Measurements from ENCODE around the gene POLD1. TPM values are rescaled to one million over a fixed set of nuclear protein-coding genes. Genes with fewer than 3 reads are reported as not detected.

The POLD1 gene
- total and polyA plus RNA-seq, 2 donors (not counting 3 experiments of a cell fraction or from before 2014, with no cell fraction given): 40.9 to 63.9 TPM

DNA sequence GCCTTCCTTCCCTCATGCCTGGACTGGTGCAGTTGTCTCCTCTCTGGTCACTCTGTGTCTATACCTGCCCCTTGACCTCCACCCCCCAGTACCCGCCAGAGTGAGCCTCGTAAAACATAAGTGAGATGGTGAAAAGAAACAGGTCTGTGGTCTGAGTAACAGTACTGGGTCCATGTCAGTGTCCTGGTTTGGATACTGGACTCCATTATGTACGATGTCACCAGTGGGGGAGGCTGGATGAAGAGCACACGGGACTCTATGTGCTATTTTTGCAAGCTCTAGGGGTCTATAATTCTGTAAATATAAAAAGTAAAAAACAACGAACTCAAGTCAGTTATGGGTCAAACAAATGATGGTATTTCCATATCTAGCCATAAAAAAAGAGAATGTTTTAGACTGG lies 62.9 kb downstream of the POLD1 start:
- no peaks in the 10 kb centered on the region for H3K36me3 ChIP-seq (ENCODE audit: control insufficient read depth in 2 of 2, extremely low read depth in 1 of 2, insufficient read depth in 2 of 2, low read length in 2 of 2)
- BruUV-seq (replicated peaks): no TSS peak
- CTCF ChIA-PET: interaction anchor here (1.5 kb wide), 1 partner anchor 14 kb away, joined by 4 read pairs; no protein-coding TSS in a partner anchor

More for the DNA sequence above, 62.9 kb downstream of the POLD1 start:
- no peak for TF ChIP-seq POLR2A (IDR thresholded peaks at IDR 0.05; ENCODE audit: low read depth, low read length)
- TF ChIP-seq JUN (IDR thresholded peaks at IDR 0.05; ENCODE audit: borderline replicate concordance, insufficient read depth, insufficient read length, low read depth): no peak
- TF ChIP-seq MYC (IDR thresholded peaks at IDR 0.05; ENCODE audit: low read depth, low read length): no peak
- TF ChIP-seq FOS (IDR thresholded peaks at IDR 0.05; ENCODE audit: borderline replicate concordance, insufficient read depth, low read length): no peak
- no peak for TF ChIP-seq GATA2 (IDR thresholded peaks at IDR 0.05; ENCODE audit: insufficient read depth, insufficient read length, low read depth, low read length)
- no peak for TF ChIP-seq POLR2AphosphoS5 (IDR thresholded peaks at IDR 0.05; ENCODE audit: insufficient read depth, low read depth, low read length)
- TF ChIP-seq, protein P1, sequence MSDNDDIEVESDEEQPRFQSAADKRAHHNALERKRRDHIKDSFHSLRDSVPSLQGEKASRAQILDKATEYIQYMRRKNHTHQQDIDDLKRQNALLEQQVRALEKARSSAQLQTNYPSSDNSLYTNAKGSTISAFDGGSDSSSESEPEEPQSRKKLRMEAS (IDR thresholded peaks at IDR 0.05; ENCODE audit: insufficient read depth, insufficient read length): no peak
- TF ChIP-seq EZH2 (IDR thresholded peaks at IDR 0.05; ENCODE audit: borderline replicate concordance, low read depth, low read length, severe bottlenecking): no peak
- TF ChIP-seq, protein P2, sequence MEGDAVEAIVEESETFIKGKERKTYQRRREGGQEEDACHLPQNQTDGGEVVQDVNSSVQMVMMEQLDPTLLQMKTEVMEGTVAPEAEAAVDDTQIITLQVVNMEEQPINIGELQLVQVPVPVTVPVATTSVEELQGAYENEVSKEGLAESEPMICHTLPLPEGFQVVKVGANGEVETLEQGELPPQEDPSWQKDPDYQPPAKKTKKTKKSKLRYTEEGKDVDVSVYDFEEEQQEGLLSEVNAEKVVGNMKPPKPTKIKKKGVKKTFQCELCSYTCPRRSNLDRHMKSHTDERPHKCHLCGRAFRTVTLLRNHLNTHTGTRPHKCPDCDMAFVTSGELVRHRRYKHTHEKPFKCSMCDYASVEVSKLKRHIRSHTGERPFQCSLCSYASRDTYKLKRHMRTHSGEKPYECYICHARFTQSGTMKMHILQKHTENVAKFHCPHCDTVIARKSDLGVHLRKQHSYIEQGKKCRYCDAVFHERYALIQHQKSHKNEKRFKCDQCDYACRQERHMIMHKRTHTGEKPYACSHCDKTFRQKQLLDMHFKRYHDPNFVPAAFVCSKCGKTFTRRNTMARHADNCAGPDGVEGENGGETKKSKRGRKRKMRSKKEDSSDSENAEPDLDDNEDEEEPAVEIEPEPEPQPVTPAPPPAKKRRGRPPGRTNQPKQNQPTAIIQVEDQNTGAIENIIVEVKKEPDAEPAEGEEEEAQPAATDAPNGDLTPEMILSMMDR (IDR thresholded peaks at IDR 0.05; ENCODE audit: extremely low read depth in 1 of 2, insufficient read depth in 1 of 2, low read depth in 1 of 2, low read length in 2 of 2): no peak
- H3K79me2 ChIP-seq (ENCODE audit: control insufficient read depth, insufficient read depth, low read length): no peaks in the 10 kb centered on the region
- no peaks in the 10 kb centered on the region for H3K9me1 ChIP-seq (replicated peaks; ENCODE audit: control insufficient read depth, extremely low read depth, insufficient read depth, low read length)
- H3K9me3 ChIP-seq (replicated peaks; ENCODE audit: control insufficient read depth, insufficient read depth, low read length): no peaks in the 10 kb centered on the region
- POLR2A ChIA-PET: no interaction called here
- H3K9ac ChIP-seq (replicated peaks; ENCODE audit: extremely low read depth, insufficient read depth, low read length): no peak overlapping the region
- intact Hi-C loops (cut with micrococcal nuclease): no loop called here
- FAIRE-seq: no peak
- dilution Hi-C loops (cut with MboI; ENCODE audit: extremely low pct_ligation_motif_present, low sequenced_read_pairs): no loop called here
- no peak for DNase-seq (ENCODE audit: low read depth, low spot score)
- H3K4me3 ChIP-seq (replicated peaks in 1 of 3; ENCODE audit: insufficient read depth in 1 of 3, low read depth in 1 of 3, low read length in 3 of 3): no peak overlapping the region
- no peaks in the 10 kb centered on the region for H3K27me3 ChIP-seq (ENCODE audit: control insufficient read depth in 2 of 2, insufficient read depth in 2 of 2, low read length in 2 of 2)
- H3K4me1 ChIP-seq (ENCODE audit: control insufficient read depth, extremely low read depth, insufficient read depth, low read length): no peaks in the 10 kb centered on the region
- H3K4me2 ChIP-seq (ENCODE audit: insufficient read depth, low read length): no peak overlapping the region
- H3K27ac ChIP-seq (ENCODE audit: insufficient read depth, low read depth, low read length): no peak overlapping the region
- H2AFZ ChIP-seq (ENCODE audit: low read depth, low read length): no peak overlapping the region
- H4K20me1 ChIP-seq (replicated peaks; ENCODE audit: control insufficient read depth, extremely low read depth, insufficient read depth, low read length): no peaks in the 10 kb centered on the region
